LNCaP clone FGC (cell line): Measurements from ENCODE around the gene SMIM24.

ENCODE experiments used
- DNase-seq: peaks from one replicate; pipeline ENCODE4 v3.0.0-alpha.2; 2011; ENCODE audit warnings: low read depth
- H3K4me3 ChIP-seq: 2 replicates; pipeline ENCODE4 v1.5.1; 2011; ENCODE audit warnings: mild to moderate bottlenecking, low read depth, low read length, control low read depth
- TF ChIP-seq, protein P1 (sequence below): IDR thresholded peaks from 2 replicates; pipeline ENCODE4 v1.5.1; 2012; ENCODE audit warnings: mild to moderate bottlenecking; ENCODE audit not compliant: control insufficient read depth, insufficient read depth; ENCODE audit errors: extremely low read depth

SMIM24 gene

DNA sequence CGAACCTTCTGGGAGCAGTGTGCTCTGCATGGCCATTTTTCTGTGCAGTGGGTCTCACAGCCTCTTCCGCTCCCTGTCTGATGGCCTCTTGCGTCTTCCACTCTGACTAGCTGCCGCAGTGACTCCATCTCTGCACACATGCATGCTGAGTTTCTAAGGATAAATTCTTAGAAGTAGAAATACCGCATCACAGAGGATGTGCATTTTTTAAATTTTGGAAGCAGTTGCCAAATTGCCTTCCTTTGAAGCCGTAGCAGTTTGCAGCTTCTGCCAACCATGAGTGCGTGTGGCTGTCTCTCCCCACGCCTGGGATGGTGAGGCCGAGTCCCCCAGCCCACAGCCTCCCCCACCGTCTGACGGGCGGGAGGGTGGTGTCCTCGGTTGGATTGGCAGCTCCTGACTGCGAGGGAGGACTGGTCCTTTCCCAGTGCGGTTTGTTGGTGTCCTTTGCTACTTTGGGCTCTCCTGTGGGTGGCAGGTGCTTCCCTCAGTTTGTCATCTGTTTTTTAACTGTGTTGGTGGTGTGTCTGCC lies 35.6 kb upstream of the SMIM24 start:
- TF ChIP-seq, protein P1, sequence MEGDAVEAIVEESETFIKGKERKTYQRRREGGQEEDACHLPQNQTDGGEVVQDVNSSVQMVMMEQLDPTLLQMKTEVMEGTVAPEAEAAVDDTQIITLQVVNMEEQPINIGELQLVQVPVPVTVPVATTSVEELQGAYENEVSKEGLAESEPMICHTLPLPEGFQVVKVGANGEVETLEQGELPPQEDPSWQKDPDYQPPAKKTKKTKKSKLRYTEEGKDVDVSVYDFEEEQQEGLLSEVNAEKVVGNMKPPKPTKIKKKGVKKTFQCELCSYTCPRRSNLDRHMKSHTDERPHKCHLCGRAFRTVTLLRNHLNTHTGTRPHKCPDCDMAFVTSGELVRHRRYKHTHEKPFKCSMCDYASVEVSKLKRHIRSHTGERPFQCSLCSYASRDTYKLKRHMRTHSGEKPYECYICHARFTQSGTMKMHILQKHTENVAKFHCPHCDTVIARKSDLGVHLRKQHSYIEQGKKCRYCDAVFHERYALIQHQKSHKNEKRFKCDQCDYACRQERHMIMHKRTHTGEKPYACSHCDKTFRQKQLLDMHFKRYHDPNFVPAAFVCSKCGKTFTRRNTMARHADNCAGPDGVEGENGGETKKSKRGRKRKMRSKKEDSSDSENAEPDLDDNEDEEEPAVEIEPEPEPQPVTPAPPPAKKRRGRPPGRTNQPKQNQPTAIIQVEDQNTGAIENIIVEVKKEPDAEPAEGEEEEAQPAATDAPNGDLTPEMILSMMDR = no peak
- DNase-seq = no peak
- H3K4me3 ChIP-seq = no peak overlapping the region

DNA sequence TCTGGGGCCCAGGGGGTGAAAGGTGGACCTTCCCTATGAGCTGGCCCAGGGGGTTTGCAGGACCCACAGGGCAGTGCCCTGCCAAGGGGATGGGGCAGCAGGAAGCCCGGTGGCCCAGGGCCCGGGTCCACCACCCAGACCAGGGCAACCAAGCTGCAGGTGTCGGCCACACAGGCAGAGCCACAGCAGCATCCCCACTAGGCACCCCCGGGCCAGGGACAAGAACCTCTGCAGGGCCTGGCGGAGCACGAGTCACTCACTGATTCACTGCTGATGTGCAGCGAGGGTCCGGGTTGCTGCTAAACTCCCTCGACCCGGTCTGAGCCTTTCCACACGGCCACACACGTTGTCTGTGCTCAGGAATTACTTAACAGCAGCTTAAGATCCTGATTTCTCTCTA lies 34.6 kb upstream of the SMIM24 start:
- no peak overlapping the region for H3K4me3 ChIP-seq
- no peak for DNase-seq
- TF ChIP-seq, protein P1 = no peak

DNA sequence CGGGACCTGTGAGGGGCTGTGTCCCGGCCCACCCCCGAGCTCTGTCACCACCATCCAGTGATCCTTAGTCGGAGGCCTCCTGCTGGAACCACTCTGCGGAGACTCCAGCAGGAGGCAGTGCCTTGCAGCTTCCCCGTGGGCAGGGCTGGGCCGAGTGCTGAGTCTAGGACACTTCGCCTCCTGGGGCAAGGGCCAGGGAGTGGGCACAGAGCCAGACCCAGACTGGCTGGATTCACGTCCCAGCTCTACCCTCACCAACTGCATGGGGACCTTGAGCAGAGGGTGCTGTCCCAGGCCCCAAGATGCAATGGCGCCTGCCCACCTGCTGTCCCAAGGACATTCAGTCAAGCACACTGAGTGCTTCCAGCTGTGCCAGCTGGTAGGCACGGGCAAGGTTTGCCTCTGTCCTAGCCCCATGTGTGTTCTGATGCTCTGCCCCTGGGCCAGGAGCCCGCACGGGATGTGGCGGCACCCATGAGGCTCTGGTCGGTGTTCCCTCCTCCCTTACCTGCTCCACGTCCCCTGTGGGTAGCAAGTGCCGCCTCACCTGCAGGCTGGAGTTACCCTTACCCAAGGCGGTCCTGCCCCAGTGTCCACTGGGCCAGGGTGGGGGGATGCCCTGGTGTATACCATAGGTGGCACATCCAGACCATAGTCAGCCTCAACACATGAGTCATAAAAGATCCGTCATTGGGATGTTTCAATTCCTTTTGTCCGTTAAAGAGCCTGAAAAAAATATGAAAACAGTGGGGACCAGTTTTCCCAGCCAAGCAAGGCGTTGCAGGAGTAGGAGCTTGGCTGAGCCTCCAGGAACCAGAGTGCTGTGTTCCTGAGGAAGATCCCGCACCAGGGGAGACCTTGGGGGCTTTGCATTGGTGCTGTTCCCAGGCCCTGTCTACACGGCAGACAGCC lies 33.2 kb upstream of the SMIM24 start:
- no peak overlapping the region for H3K4me3 ChIP-seq
- DNase-seq = no peak
- TF ChIP-seq, protein P1 = no peak

DNA sequence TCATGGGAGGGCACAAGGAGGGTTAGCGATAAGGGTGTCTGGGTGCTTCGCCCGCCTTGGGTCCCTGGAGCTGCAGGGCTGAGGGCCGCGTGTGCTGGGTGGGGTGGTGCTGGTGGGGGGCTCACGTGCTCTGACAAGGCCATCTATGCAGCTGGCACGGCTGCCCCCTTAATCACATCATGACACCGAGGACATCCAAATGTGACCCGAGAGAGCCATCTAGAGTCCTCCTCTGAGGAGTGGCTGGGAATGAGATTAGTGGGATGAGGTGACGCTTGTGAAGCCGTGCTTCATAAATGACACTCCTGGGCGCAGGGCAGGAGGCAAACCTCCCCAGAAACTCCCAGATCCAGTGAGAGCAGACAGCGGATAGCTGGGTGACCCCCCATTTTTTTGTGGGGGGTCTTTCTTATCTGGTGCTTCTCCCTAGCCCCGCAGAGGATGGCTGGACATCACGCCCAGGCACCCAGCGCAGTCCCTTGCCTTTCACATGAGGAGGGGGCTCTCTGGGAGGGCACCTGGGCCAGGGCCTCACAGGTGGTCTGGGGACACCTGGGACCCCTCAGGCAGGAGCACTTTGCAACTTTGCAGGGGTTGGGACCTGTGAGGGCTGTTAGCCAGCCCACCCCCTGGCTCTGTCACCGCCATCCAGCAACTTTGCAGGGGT lies 32.4 kb upstream of the SMIM24 start:
- TF ChIP-seq, protein P1 = no peak
- DNase-seq = no peak
- no peak overlapping the region for H3K4me3 ChIP-seq

DNA sequence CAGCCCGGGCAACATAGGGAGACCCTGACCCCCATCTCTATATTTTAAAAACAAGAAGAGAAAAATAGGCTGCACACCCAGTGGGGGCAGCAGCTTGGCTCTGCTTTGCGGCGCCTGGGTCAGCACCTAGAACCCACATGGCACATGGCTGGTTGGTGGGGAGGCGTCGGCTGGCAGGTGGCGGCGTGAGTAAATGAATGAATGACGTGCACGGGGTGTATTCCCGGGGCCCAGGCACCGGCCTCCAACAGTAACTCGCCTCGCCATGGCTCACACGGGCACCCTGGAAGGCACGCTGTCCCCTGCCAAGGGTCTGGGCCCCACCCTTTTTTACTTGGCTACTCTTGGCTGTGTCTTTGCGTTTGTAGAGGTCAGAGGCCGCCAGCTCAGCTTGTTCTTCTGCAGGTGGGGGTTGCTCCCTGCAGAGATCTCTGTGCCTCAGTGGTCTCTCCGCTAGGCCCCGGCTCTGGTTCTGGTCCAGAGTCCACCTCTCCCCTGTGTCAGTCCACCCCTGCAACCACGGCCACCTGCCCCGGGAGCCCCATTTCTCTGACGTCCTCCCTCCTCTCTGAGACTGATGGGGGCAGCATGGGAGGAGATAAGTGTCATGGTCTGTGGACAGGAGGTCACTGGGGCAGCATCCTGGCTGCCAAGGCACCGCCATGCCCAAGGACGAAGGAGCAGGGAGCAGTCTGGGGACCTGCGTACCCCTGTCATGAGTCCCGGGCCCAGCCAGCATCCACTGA lies 31.4 kb upstream of the SMIM24 start:
- H3K4me3 ChIP-seq = no peak overlapping the region
- TF ChIP-seq, protein P1 = no peak
- DNase-seq = no peak

DNA sequence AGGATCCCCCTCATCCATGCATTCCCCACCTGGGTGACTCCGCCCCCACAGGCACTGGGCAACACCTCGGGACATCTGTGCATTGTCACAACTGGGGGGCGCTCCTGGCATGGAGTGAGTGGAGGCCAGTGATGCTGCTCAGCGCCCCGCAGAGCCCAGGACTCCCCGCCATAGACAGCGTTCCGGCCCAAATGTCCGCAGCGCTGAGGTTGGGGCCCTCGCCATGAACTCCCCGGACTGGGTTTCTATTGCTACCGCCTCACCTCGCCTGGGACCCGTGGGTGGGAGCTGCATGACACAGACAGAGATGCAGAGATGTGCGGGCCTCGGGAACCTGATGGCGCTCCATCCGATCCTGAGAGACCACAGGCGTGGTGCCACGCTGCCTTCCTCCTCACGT lies 30.4 kb upstream of the SMIM24 start:
- TF ChIP-seq, protein P1 = no peak
- no peak overlapping the region for H3K4me3 ChIP-seq
- no peak for DNase-seq
